Measurements from ENCODE around the gene TPPP2. TPM values are rescaled to one million over a fixed set of nuclear protein-coding genes. Genes with fewer than 3 reads are reported as not detected.

Gene TPPP2
- total RNA-seq, 1 donor, result not detected

DNA sequence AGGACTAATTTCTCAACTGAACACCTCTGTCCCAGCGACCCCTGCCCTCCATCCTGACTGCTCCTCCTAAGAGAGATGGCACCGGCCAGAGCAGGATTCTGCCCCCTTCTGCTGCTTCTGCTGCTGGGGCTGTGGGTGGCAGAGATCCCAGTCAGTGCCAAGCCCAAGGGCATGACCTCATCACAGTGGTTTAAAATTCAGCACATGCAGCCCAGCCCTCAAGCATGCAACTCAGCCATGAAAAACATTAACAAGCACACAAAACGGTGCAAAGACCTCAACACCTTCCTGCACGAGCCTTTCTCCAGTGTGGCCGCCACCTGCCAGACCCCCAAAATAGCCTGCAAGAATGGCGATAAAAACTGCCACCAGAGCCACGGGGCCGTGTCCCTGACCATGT, 12.9 kb downstream of the TPPP2 start:
- no peak overlapping the region for H3K4me3 ChIP-seq (ENCODE audit: low read depth, low read length)
- DNase-seq (ENCODE audit: low read depth), result no peak
- TF ChIP-seq, protein P1, sequence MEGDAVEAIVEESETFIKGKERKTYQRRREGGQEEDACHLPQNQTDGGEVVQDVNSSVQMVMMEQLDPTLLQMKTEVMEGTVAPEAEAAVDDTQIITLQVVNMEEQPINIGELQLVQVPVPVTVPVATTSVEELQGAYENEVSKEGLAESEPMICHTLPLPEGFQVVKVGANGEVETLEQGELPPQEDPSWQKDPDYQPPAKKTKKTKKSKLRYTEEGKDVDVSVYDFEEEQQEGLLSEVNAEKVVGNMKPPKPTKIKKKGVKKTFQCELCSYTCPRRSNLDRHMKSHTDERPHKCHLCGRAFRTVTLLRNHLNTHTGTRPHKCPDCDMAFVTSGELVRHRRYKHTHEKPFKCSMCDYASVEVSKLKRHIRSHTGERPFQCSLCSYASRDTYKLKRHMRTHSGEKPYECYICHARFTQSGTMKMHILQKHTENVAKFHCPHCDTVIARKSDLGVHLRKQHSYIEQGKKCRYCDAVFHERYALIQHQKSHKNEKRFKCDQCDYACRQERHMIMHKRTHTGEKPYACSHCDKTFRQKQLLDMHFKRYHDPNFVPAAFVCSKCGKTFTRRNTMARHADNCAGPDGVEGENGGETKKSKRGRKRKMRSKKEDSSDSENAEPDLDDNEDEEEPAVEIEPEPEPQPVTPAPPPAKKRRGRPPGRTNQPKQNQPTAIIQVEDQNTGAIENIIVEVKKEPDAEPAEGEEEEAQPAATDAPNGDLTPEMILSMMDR (IDR thresholded peaks at IDR 0.05; ENCODE audit: insufficient read depth, low read depth, low read length), result no peak

DNA sequence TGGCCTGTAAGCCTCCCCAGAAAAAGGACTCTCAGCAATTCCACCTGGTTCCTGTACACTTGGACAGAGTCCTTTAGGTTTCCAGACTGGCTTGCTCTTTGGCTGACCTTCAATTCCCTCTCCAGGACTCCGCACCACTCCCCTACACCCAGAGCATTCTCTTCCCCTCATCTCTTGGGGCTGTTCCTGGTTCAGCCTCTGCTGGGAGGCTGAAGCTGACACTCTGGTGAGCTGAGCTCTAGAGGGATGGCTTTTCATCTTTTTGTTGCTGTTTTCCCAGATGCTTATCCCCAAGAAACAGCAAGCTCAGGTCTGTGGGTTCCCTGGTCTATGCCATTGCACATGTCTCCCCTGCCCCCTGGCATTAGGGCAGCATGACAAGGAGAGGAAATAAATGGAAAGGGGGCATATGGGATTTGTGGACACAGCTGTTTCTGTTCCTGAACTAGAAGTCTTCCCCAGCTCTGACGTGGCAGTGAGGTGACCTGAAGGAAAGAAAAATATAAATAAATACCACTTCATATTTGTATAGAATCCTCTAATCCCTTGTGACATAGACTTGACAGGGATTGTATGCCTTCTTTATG, 13.5 kb downstream of the TPPP2 start:
- TF ChIP-seq, protein P1 (IDR thresholded peaks at IDR 0.05; ENCODE audit: insufficient read depth, low read depth, low read length), result no peak
- no peak for DNase-seq (ENCODE audit: low read depth)
- no peak overlapping the region for H3K4me3 ChIP-seq (ENCODE audit: low read depth, low read length)

DNA sequence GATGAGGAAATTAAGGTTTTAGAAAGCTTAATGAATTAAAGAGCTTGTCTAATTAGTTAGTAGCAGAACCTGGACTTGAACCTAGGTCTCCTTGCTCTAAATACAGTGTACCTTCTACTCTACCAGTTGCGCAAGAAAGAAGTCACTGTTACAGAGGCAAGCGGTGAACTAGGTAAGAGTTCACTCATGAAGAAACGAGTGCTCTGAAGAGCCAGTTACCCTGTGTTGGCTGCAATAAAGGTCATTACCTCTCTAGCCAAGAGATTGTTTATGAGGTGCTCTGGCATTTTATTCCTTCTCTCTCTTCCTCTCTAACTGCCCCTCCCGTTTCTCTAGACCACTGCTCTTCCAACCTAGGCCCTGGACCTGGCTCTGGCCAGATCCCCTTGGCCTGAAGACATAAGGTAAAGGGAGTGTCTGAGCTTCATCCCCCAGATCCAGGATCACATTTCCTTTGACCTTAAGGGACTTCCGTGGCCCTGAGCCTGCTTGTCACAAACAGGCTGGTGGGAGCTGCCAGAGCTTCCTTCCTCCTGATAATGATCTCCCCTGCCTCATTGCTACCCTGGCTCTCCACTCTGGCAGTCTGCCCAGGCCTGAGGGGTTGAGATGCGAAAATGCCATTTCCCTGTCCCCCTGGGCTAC, 14.1 kb downstream of the TPPP2 start:
- H3K4me3 ChIP-seq (ENCODE audit: low read depth, low read length), result no peak overlapping the region
- DNase-seq (ENCODE audit: low read depth), result no peak
- TF ChIP-seq, protein P1 (IDR thresholded peaks at IDR 0.05; ENCODE audit: insufficient read depth, low read depth, low read length), result no peak

DNA sequence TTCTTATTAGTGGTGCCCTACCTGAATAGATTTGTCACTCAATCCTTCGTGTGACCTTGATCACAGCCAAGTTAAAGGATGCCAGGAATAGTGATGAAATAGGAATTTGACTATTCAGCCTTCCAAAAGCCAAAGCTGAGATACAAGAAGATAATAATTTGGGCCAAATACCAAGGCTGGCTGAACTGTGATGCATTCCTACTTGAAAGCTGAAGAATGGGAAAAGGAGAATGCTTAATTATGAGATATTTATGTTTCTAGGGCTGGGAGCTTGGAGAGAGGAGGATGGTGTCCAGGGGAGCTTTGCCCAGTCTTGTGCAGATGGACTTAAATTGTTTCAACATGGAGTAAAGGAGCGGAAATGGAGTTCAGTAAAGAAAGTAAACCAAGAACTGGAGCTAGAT, 17.4 kb downstream of the TPPP2 start:
- TF ChIP-seq, protein P1 (IDR thresholded peaks at IDR 0.05; ENCODE audit: insufficient read depth, low read depth, low read length), result no peak
- no peak overlapping the region for H3K4me3 ChIP-seq (ENCODE audit: low read depth, low read length)
- DNase-seq (ENCODE audit: low read depth), result no peak

DNA sequence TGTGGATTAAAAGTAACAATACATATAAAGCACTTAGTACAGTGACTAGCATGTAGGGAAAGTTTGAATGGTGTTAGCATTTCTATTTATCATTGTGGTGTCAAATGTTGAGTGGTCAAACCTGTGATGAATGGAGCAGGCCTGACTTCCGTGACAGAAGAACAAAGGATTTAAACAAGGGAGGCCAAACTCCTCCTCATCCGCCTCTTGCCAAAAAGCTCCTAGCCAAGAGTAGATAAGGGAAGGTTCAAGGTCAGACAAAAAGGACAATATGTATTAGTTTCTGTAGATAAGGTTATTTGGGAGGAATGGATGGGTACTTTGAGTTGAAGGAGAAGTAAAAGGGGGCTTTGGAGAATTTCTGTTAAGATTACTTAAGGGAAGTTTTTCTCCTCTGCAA, 18.6 kb downstream of the TPPP2 start:
- TF ChIP-seq, protein P1 (IDR thresholded peaks at IDR 0.05; ENCODE audit: insufficient read depth, low read depth, low read length), result no peak
- DNase-seq (ENCODE audit: low read depth), result no peak

DNA sequence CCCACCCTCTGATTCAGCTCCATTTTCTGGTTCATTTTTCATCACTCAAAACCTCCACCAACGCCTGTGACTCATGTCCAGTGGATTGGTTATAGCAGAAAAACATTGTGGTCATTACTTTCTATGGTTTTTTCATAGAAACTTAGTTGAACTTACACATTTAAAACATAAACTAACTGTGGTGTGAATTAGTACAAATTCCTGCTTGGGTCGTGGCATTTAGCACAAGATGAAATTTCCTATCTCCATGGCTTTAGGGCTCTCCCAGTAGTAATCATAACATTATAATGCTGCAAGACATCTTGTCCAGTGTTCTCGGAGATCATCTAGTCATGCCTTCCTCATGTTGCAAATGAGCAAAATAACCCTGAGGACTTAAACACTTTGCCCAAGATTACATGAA, 19.3 kb downstream of the TPPP2 start:
- DNase-seq (ENCODE audit: low read depth), result no peak
- H3K4me3 ChIP-seq (ENCODE audit: low read depth, low read length), result no peak overlapping the region
- TF ChIP-seq, protein P1 (IDR thresholded peaks at IDR 0.05; ENCODE audit: insufficient read depth, low read depth, low read length), result no peak

More for the DNA sequence above, 18.6 kb downstream of the TPPP2 start:
- H3K4me3 ChIP-seq (ENCODE audit: low read depth, low read length), result no peak overlapping the region

Measured in fibroblast of villous mesenchyme (primary cell).